A549 (cell line): ENCODE data around the gene SYMPK. TPM values are rescaled to one million over a fixed set of nuclear protein-coding genes. Genes with fewer than 3 reads are reported as not detected.

Source experiments
- ATAC-seq, 2 experiments: fragments of 200-7000 bp in 1 of 2; fragments of >200 bp in 1 of 2; cut with Nextera tagmentation in 1 of 2; cut with Tn5 transposase in 1 of 2; 3 replicates each; pipeline versions ENCODE4 v1.8.0 to v1.9.1; 2018 to 2020; ENCODE audit warnings: mild to moderate bottlenecking in 1 of 2, moderate library complexity in 1 of 2
- CTCF ChIA-PET: fragments of 300-600 bp; sonication (Branson Sonifier 250); formaldehyde crosslinking; extraction: SDS; loops from one replicate; lab custom pipeline; 2021; ENCODE audit warnings: antibody characterized with exemption, inconsistent platforms; lab: Yijun Ruan, JAX
- POLR2A ChIA-PET: fragments of 350-600 bp; formaldehyde crosslinking; extraction: SDS; loops from one replicate; lab custom pipeline; 2021; ENCODE audit warnings: antibody characterized with exemption, inconsistent platforms; lab: Yijun Ruan, JAX
- DNase-seq, 2 experiments: peaks; one replicate each; pipeline versions ENCODE4 v3.0.0 to v3.0.0-alpha.2; 2011 to 2016; ENCODE audit warnings: low read depth in 1 of 2, low spot score in 1 of 2
- FAIRE-seq: peaks from 2 replicates; lab custom pipeline; 2011; peaks lifted over from hg19 to GRCh38; lab: Jason Lieb, UNC
- H3K27ac ChIP-seq, 2 experiments: fragments of >200 bp; sonication (Bioruptor Twin); formaldehyde crosslinking; 3 replicates each; pipeline ENCODE4 v1.5.1; 2016 to 2017
- H3K4me1 ChIP-seq: fragments of >200 bp; sonication (Bioruptor Twin); formaldehyde crosslinking; 3 replicates; pipeline ENCODE4 v1.6.1; 2016
- H3K4me2 ChIP-seq: fragments of >200 bp; sonication (Bioruptor Twin); formaldehyde crosslinking; 3 replicates; pipeline ENCODE4 v1.6.1; 2016
- H3K4me3 ChIP-seq: fragments of >200 bp; sonication (Bioruptor Twin); formaldehyde crosslinking; 3 replicates; pipeline ENCODE4 v1.5.1; 2016
- H3K9me3 ChIP-seq: fragments of >200 bp; sonication (Bioruptor Twin); formaldehyde crosslinking; 3 replicates; pipeline ENCODE4 v1.6.1; 2016
- CBX8 ChIP-seq: fragments of 200-600 bp; sonication (generic); IDR thresholded peaks from 2 replicates; pipeline ENCODE4 v1.6.1; 2016
- CEBPB ChIP-seq, 2 experiments: fragments of >200 bp in 1 of 2; sonication (Bioruptor Twin) in 1 of 2; formaldehyde crosslinking in 1 of 2; IDR thresholded peaks; 2 replicates each; pipeline ENCODE4 v1.6.1; 2012 to 2016
- E2F6 ChIP-seq: IDR thresholded peaks from 2 replicates; pipeline ENCODE4 v1.6.1; 2012; ENCODE audit warnings: low read depth, borderline replicate concordance
- EHF ChIP-seq: fragments of 250-450 bp; sonication (Bioruptor Pico); IDR thresholded peaks from 2 replicates; pipeline ENCODE4 v1.5.0; 2020; ENCODE audit warnings: mild to moderate bottlenecking
- EHMT2 ChIP-seq: fragments of 200-600 bp; sonication (generic); IDR thresholded peaks from 2 replicates; pipeline ENCODE4 v1.6.1; 2016; ENCODE audit warnings: antibody characterized with exemption, low read depth, mild to moderate bottlenecking, moderate library complexity
- ESRRA ChIP-seq: fragments of 150-350 bp; IDR thresholded peaks from 2 replicates; pipeline ENCODE4 v1.6.1; 2014; ENCODE audit warnings: mild to moderate bottlenecking, low read length, borderline replicate concordance
- FOSB ChIP-seq: fragments of 250-450 bp; sonication (Bioruptor Pico); IDR thresholded peaks from 2 replicates; pipeline ENCODE4 v1.5.0; 2020; ENCODE audit warnings: mild to moderate bottlenecking, moderate library complexity
- HDAC2 ChIP-seq: fragments of 200-600 bp; sonication (generic); IDR thresholded peaks from 2 replicates; pipeline ENCODE4 v1.6.1; 2016
- HOXA7 ChIP-seq: fragments of 250-450 bp; sonication (Bioruptor Pico); IDR thresholded peaks from 2 replicates; pipeline ENCODE4 v1.5.0; 2020; ENCODE audit warnings: mild to moderate bottlenecking, moderate library complexity
- HOXB13 ChIP-seq: fragments of 250-450 bp; sonication (Bioruptor Pico); IDR thresholded peaks from 2 replicates; pipeline ENCODE4 v1.5.0; 2020; ENCODE audit warnings: low read depth, mild to moderate bottlenecking, moderate library complexity
- HOXB5 ChIP-seq: fragments of 250-450 bp; sonication (Bioruptor Pico); IDR thresholded peaks from 2 replicates; pipeline ENCODE4 v1.5.0; 2020; ENCODE audit warnings: mild to moderate bottlenecking, moderate library complexity
- JUN ChIP-seq, 2 experiments: fragments of >200 bp; sonication (Bioruptor Twin); formaldehyde crosslinking; IDR thresholded peaks; 2 replicates in 1 of 2; 3 replicates in 1 of 2; pipeline ENCODE4 v1.6.1; 2016 to 2017
- JUNB ChIP-seq: fragments of >200 bp; sonication (Bioruptor Twin); formaldehyde crosslinking; IDR thresholded peaks from 2 replicates; pipeline ENCODE4 v1.6.1; 2016
- KDM5A ChIP-seq: fragments of 200-600 bp; sonication (generic); IDR thresholded peaks from 2 replicates; pipeline ENCODE4 v1.6.1; 2016; ENCODE audit warnings: antibody characterized with exemption, mild to moderate bottlenecking
- MYC ChIP-seq: IDR thresholded peaks from 2 replicates; pipeline ENCODE4 v1.6.1; 2012; ENCODE audit warnings: mild to moderate bottlenecking, inconsistent platforms, low read length, improper control_type of control experiment, borderline replicate concordance
- RAD21 ChIP-seq, 2 experiments: fragments of >200 bp in 1 of 2; sonication (Bioruptor Twin) in 1 of 2; formaldehyde crosslinking in 1 of 2; IDR thresholded peaks in 1 of 2; conservative IDR thresholded peaks in 1 of 2; 2 replicates in 1 of 2; 3 replicates in 1 of 2; pipeline ENCODE4 v1.6.1; 2012 to 2018; ENCODE audit warnings: inconsistent platforms in 1 of 2
- RCOR1 ChIP-seq: fragments of 150-350 bp; IDR thresholded peaks from 2 replicates; pipeline ENCODE4 v1.6.1; 2014; ENCODE audit warnings: antibody characterized with exemption, low read length, low read depth
- TP53 ChIP-seq: fragments of 250-450 bp; sonication (Bioruptor Pico); IDR thresholded peaks from 2 replicates; pipeline ENCODE4 v1.5.0; 2021; ENCODE audit warnings: mild to moderate bottlenecking, moderate library complexity
- ZC3H11A ChIP-seq: fragments of 450-650 bp; IDR thresholded peaks from 2 replicates; pipeline ENCODE4 v1.6.1; 2014; ENCODE audit warnings: antibody characterized with exemption, mild to moderate bottlenecking
- WGBS: methylation state at CpG from one replicate; pipeline ENCODE4 v1.1.6; 2017; ENCODE audit errors: missing lambda C conversion rate; 5-methylcytosine and 5-hydroxymethylcytosine counted together
- polyA plus RNA-seq, 4 experiments: library from polyadenylated mRNA; depleted of rRNA in 3 of 4; stranded (reverse); fragments of >200 nt; fragmentation: RNase III in 1 of 4; extraction: RNeasy Plus Mini Kit Qiagen cat#74134 plus additional on column Dnase treatment in 1 of 4; gene quantifications; 2 replicates in 3 of 4; 3 replicates in 1 of 4; pipeline ENCODE4 v1.2.3, GENCODE V29; 2011 to 2017
- TF ChIP-seq, protein P1 (sequence below): fragments of 150-350 bp; IDR thresholded peaks from 2 replicates; pipeline ENCODE4 v1.6.1; 2014; ENCODE audit warnings: low read depth, mild to moderate bottlenecking, low read length
- TF ChIP-seq, protein P2 (sequence below): IDR thresholded peaks from 2 replicates; pipeline ENCODE4 v1.6.1; 2012
- TF ChIP-seq, protein P3 (sequence below): fragments of 200-600 bp; sonication (generic); IDR thresholded peaks from 2 replicates; pipeline ENCODE4 v1.6.1; 2016; ENCODE audit warnings: antibody characterized with exemption, mild to moderate bottlenecking, moderate library complexity
- TF ChIP-seq, protein P4 (sequence below): fragments of >200 bp; sonication (Bioruptor Twin); formaldehyde crosslinking; IDR thresholded peaks from 3 replicates; pipeline ENCODE4 v1.6.1; 2016

Gene SYMPK
- polyA plus RNA-seq, 2 of the 4 experiments (the other 2 are of a cell fraction), result 61.9 to 105 TPM

- FAIRE-seq (no peak), ATAC-seq (no peak)
These were observed 9.4 kb upstream of the SYMPK start for GRCh38 chr19:45872095-45872919.

GRCh38 chr19:45870798-45871197 lies 7.9 kb upstream of the SYMPK start:
- peaks cover 4% of the 10 kb centered on the region; the same call in 1 of the 3 replicates for H3K4me1 ChIP-seq
- DNase-seq, result no peak
- no peak overlapping the region for H3K4me3 ChIP-seq
- no peak overlapping the region for H3K27ac ChIP-seq
- no peak overlapping the region for H3K4me2 ChIP-seq
- H3K9me3 ChIP-seq, result no peaks in the 10 kb centered on the region
- ChIA-PET POLR2A (interaction anchor here (1.0 to 1.4 kb wide), 2 partner anchors 8 to 11 kb away, joined by 3 to 4 read pairs; partner anchors contain the start of gene SYMPK), CTCF (interaction anchor here (1.5 to 11.3 kb wide), 3 partner anchors 14 to 54 kb away, joined by 4 to 315 read pairs (median 18); partner anchors contain the start of gene IRF2BP1)
- no peak for ATAC-seq
- WGBS, result 69% methylated on average over 5 of the region's 5 CpGs
- no peak for FAIRE-seq
- no peak for TF ChIP-seq FOSB
- TF ChIP-seq E2F6, result no peak
- TF ChIP-seq, protein P1, sequence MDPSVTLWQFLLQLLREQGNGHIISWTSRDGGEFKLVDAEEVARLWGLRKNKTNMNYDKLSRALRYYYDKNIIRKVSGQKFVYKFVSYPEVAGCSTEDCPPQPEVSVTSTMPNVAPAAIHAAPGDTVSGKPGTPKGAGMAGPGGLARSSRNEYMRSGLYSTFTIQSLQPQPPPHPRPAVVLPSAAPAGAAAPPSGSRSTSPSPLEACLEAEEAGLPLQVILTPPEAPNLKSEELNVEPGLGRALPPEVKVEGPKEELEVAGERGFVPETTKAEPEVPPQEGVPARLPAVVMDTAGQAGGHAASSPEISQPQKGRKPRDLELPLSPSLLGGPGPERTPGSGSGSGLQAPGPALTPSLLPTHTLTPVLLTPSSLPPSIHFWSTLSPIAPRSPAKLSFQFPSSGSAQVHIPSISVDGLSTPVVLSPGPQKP, result no peak
- no peak for TF ChIP-seq ZC3H11A
- TF ChIP-seq, protein P2, sequence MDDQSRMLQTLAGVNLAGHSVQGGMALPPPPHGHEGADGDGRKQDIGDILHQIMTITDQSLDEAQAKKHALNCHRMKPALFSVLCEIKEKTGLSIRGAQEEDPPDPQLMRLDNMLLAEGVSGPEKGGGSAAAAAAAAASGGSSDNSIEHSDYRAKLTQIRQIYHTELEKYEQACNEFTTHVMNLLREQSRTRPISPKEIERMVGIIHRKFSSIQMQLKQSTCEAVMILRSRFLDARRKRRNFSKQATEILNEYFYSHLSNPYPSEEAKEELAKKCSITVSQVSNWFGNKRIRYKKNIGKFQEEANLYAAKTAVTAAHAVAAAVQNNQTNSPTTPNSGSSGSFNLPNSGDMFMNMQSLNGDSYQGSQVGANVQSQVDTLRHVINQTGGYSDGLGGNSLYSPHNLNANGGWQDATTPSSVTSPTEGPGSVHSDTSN, result no peak
- no peak for TF ChIP-seq ESRRA
- TF ChIP-seq, protein P3, sequence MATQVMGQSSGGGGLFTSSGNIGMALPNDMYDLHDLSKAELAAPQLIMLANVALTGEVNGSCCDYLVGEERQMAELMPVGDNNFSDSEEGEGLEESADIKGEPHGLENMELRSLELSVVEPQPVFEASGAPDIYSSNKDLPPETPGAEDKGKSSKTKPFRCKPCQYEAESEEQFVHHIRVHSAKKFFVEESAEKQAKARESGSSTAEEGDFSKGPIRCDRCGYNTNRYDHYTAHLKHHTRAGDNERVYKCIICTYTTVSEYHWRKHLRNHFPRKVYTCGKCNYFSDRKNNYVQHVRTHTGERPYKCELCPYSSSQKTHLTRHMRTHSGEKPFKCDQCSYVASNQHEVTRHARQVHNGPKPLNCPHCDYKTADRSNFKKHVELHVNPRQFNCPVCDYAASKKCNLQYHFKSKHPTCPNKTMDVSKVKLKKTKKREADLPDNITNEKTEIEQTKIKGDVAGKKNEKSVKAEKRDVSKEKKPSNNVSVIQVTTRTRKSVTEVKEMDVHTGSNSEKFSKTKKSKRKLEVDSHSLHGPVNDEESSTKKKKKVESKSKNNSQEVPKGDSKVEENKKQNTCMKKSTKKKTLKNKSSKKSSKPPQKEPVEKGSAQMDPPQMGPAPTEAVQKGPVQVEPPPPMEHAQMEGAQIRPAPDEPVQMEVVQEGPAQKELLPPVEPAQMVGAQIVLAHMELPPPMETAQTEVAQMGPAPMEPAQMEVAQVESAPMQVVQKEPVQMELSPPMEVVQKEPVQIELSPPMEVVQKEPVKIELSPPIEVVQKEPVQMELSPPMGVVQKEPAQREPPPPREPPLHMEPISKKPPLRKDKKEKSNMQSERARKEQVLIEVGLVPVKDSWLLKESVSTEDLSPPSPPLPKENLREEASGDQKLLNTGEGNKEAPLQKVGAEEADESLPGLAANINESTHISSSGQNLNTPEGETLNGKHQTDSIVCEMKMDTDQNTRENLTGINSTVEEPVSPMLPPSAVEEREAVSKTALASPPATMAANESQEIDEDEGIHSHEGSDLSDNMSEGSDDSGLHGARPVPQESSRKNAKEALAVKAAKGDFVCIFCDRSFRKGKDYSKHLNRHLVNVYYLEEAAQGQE, result no peak
- no peak for TF ChIP-seq HOXB13 (CRISPR knock-in tag)
- no peak for TF ChIP-seq HDAC2
- TF ChIP-seq RAD21 (conservative IDR thresholded peaks at IDR 0.05 in 1 of 2, IDR thresholded peaks at IDR 0.05 in 1 of 2), result no peak
- TF ChIP-seq JUNB, result no peak
- TF ChIP-seq CBX8, result no peak

More at GRCh38 chr19:45872095-45872919, 9.4 kb upstream of the SYMPK start:
- no peak overlapping the region for H3K4me3 ChIP-seq
- ChIA-PET POLR2A (interaction anchor here (1.4 kb wide), 1 partner anchor 9 kb away, joined by 4 read pairs; the partner anchor contains the start of gene SYMPK), CTCF (interaction anchor here (0.5 to 11.3 kb wide), 4 partner anchors 8 to 56 kb away, joined by 3 to 315 read pairs (median 11); partner anchors contain the start of genes FOXA3, IRF2BP1 and SYMPK)
- DNase-seq, result no peak
- WGBS, result 92% methylated on average over 30 of the region's 34 CpGs
- H3K4me2 ChIP-seq, result no peak overlapping the region
- no peak overlapping the region for H3K27ac ChIP-seq
- no peaks in the 10 kb centered on the region for H3K9me3 ChIP-seq
- TF ChIP-seq TP53, result no peak
- no peak for TF ChIP-seq EHMT2
- TF ChIP-seq, protein P3, result no peak
- TF ChIP-seq RCOR1, result no peak
- no peak for TF ChIP-seq JUN (IDR thresholded peaks at IDR 0.05)
- TF ChIP-seq ESRRA, result no peak
- TF ChIP-seq, protein P4, sequence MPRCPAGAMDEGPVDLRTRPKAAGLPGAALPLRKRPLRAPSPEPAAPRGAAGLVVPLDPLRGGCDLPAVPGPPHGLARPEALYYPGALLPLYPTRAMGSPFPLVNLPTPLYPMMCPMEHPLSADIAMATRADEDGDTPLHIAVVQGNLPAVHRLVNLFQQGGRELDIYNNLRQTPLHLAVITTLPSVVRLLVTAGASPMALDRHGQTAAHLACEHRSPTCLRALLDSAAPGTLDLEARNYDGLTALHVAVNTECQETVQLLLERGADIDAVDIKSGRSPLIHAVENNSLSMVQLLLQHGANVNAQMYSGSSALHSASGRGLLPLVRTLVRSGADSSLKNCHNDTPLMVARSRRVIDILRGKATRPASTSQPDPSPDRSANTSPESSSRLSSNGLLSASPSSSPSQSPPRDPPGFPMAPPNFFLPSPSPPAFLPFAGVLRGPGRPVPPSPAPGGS, result no peak
- no peak for TF ChIP-seq CEBPB (IDR thresholded peaks at IDR 0.05)
- no peak for TF ChIP-seq HOXB5 (CRISPR knock-in tag)
- no peak for TF ChIP-seq EHF (CRISPR knock-in tag)
- no peak for TF ChIP-seq HOXA7 (CRISPR knock-in tag)
- no peak for TF ChIP-seq MYC
- TF ChIP-seq E2F6, result no peak
- TF ChIP-seq KDM5A, result no peak
- no peaks in the 10 kb centered on the region for H3K4me1 ChIP-seq
